Epithelial cell of alveolus of lung (primary cell): ENCODE data around the gene ANKRD1. TPM values are rescaled to one million over a fixed set of nuclear protein-coding genes. Genes with fewer than 3 reads are reported as not detected.

Experiments used
- total RNA-seq: library from RNA; depleted of rRNA; stranded (reverse); fragments of >200 nt; gene quantifications from 2 replicates; pipeline ENCODE4 v1.2.1, GENCODE V29; 2015

ANKRD1 gene
- 7.7 and 13.3 TPM in 2 replicates for total RNA-seq

GRCh38 chr10:90920986-90921666, at the start of gene ANKRD1:
ANKRD1 (minus strand) TSS chr10:90921087; CDS start chr10:90921027, 60 bp downstream.

GRCh38 chr10:90871766-90872647, 48.9 kb downstream of the ANKRD1 start, which contains the start of gene RPP30:
RPP30 (plus strand) TSS chr10:90871974; CDS start chr10:90871987, 13 bp downstream.

Other genes with a start within 250 kb of the ANKRD1 start
- 7.4 and 8.5 TPM in 2 replicates for gene HTR7, start 63.0 kb downstream of the ANKRD1 start, total RNA-seq
- 23.5 and 39.3 TPM in 2 replicates for gene RPP30, start 49.1 kb downstream of the ANKRD1 start, total RNA-seq